ENCODE results near the gene PRPSAP2.

Gene PRPSAP2

DNA sequence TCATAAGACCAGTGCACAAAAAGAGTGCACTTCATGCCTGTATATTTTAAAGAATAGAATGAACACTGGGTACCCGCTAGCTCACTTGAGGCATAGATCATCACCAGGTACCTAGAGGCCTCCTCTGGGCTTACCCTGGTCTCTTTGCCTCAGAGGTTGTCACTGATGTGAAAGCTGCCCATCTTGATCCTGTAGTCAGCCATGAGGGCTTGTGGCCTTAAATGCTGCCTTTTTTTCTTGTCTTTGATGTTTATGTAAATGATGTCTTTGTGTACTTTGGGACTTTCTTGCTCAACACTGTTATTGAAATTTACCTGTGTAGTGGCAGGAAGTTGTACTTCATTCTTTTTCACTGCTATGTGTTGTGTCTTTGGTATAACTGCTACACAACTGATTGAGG lies 67.3 kb downstream of the PRPSAP2 start:
- Histone ChIP-seq H3K4me3 (ENCODE audit: low read length) (no peak overlapping the region), H2AFZ (ENCODE audit: low read depth, low read length) (no peak overlapping the region), H3K9me3 (ENCODE audit: insufficient read depth, low read length) (no peaks in the 10 kb centered on the region), H3K27ac (ENCODE audit: low read length) (no peak overlapping the region; the same call in 1 of the 2 replicates), H4K20me1 (ENCODE audit: insufficient read depth, low read length) (no peaks in the 10 kb centered on the region), H3K4me2 (ENCODE audit: low read length) (no peak overlapping the region), H3K36me3 (replicated peaks; ENCODE audit: low read depth, low read length) (peaks cover 8% of the 10 kb centered on the region), H3K4me1 (ENCODE audit: low read length) (peaks cover 32% of the 10 kb centered on the region), H3K9ac (ENCODE audit: low read length) (no peak overlapping the region), H3K27me3 (ENCODE audit: low read depth, low read length) (no peaks in the 10 kb centered on the region), H3K79me2 (ENCODE audit: low read length) (peaks cover 24% of the 10 kb centered on the region)
- TF ChIP-seq EZH2phosphoT487 (IDR thresholded peaks at IDR 0.05; ENCODE audit: low read depth) = no peak
- TF ChIP-seq, protein P1, sequence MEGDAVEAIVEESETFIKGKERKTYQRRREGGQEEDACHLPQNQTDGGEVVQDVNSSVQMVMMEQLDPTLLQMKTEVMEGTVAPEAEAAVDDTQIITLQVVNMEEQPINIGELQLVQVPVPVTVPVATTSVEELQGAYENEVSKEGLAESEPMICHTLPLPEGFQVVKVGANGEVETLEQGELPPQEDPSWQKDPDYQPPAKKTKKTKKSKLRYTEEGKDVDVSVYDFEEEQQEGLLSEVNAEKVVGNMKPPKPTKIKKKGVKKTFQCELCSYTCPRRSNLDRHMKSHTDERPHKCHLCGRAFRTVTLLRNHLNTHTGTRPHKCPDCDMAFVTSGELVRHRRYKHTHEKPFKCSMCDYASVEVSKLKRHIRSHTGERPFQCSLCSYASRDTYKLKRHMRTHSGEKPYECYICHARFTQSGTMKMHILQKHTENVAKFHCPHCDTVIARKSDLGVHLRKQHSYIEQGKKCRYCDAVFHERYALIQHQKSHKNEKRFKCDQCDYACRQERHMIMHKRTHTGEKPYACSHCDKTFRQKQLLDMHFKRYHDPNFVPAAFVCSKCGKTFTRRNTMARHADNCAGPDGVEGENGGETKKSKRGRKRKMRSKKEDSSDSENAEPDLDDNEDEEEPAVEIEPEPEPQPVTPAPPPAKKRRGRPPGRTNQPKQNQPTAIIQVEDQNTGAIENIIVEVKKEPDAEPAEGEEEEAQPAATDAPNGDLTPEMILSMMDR (IDR thresholded peaks at IDR 0.05; ENCODE audit: low read depth, low read length) = no peak

DNA sequence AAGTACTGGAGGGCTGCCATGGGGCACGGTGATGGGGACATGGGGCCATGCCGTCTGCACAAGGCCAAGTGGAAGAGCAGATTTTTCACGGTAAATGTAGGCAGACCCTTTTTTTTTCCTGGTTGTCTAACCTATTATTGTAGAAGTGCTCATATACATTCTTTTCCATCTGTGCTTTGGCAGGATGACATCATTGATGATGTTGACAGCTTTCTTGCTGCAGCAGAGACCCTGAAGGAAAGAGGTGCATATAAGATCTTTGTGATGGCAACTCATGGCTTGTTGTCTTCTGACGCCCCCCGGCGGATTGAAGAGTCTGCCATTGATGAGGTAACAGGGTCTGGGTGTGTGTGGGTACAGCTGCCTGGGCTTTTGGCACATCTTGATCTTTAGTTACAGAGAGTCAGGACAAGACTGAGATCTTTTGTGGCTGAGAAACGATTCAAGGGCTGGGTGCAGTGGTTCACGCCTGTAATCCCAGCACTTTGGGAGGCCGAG lies 70.7 kb downstream of the PRPSAP2 start:
- H2AFZ ChIP-seq (ENCODE audit: low read depth, low read length) = no peak overlapping the region
- peaks cover 15% of the 10 kb centered on the region for H3K4me1 ChIP-seq (ENCODE audit: low read length)
- H3K9me3 ChIP-seq (ENCODE audit: insufficient read depth, low read length) = no peaks in the 10 kb centered on the region
- TF ChIP-seq, protein P1 (IDR thresholded peaks at IDR 0.05; ENCODE audit: low read depth, low read length) = no peak
- TF ChIP-seq EZH2phosphoT487 (IDR thresholded peaks at IDR 0.05; ENCODE audit: low read depth) = no peak
- no peaks in the 10 kb centered on the region for H3K27me3 ChIP-seq (ENCODE audit: low read depth, low read length)
- no peak overlapping the region for H3K27ac ChIP-seq (ENCODE audit: low read length)
- H3K9ac ChIP-seq (ENCODE audit: low read length) = no peak overlapping the region
- no peak overlapping the region for H3K4me2 ChIP-seq (ENCODE audit: low read length)
- H3K79me2 ChIP-seq (ENCODE audit: low read length) = peaks cover 18% of the 10 kb centered on the region
- peaks cover 8% of the 10 kb centered on the region for H3K36me3 ChIP-seq (replicated peaks; ENCODE audit: low read depth, low read length)
- H4K20me1 ChIP-seq (ENCODE audit: insufficient read depth, low read length) = no peaks in the 10 kb centered on the region
- no peak overlapping the region for H3K4me3 ChIP-seq (ENCODE audit: low read length)

DNA sequence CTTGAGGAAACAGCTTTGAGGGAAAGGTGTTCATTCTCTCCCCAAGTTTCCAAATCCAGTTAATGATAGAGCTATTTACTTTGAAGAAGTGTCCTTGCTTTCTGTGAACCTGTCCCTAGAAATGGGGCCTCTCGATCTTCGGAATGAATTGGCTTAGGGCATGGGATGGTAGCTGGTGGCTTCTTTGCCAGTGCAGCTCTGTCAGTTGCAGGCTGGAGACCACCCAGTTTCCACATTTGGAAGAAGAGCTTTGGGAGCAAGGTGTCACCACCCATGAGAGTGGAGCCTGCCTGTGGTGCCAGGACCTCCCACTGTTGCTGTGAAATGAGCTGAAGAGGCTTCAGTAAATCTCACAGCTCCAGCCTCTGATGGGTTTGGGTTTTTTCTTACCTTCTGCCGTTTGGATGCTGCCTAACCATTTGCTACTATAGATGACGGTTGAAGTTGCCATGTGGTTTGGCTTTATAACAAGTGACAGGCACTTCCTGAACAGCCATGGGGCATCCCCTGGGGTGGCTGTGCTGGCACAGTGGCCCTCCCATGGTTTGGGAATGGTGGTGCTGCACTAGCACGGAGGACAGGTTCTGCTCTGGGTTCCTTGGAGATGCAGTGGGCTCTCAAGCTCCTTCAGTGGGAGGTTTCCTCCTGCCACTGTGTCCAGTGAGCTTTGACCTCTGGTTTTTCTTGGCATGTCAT lies 74.6 kb downstream of the PRPSAP2 start:
- Histone ChIP-seq H2AFZ (ENCODE audit: low read depth, low read length) (no peak overlapping the region), H3K4me1 (ENCODE audit: low read length) (peaks cover 6% of the 10 kb centered on the region; the same call in 1 of the 2 replicates), H3K9me3 (ENCODE audit: insufficient read depth, low read length) (no peaks in the 10 kb centered on the region), H4K20me1 (ENCODE audit: insufficient read depth, low read length) (no peaks in the 10 kb centered on the region), H3K36me3 (replicated peaks; ENCODE audit: low read depth, low read length) (no peaks in the 10 kb centered on the region), H3K27me3 (ENCODE audit: low read depth, low read length) (no peaks in the 10 kb centered on the region), H3K9ac (ENCODE audit: low read length) (no peak overlapping the region), H3K79me2 (ENCODE audit: low read length) (no peaks in the 10 kb centered on the region), H3K27ac (ENCODE audit: low read length) (no peak overlapping the region), H3K4me2 (ENCODE audit: low read length) (no peak overlapping the region), H3K4me3 (ENCODE audit: low read length) (no peak overlapping the region)
- TF ChIP-seq, protein P1 (IDR thresholded peaks at IDR 0.05; ENCODE audit: low read depth, low read length) = no peak

DNA sequence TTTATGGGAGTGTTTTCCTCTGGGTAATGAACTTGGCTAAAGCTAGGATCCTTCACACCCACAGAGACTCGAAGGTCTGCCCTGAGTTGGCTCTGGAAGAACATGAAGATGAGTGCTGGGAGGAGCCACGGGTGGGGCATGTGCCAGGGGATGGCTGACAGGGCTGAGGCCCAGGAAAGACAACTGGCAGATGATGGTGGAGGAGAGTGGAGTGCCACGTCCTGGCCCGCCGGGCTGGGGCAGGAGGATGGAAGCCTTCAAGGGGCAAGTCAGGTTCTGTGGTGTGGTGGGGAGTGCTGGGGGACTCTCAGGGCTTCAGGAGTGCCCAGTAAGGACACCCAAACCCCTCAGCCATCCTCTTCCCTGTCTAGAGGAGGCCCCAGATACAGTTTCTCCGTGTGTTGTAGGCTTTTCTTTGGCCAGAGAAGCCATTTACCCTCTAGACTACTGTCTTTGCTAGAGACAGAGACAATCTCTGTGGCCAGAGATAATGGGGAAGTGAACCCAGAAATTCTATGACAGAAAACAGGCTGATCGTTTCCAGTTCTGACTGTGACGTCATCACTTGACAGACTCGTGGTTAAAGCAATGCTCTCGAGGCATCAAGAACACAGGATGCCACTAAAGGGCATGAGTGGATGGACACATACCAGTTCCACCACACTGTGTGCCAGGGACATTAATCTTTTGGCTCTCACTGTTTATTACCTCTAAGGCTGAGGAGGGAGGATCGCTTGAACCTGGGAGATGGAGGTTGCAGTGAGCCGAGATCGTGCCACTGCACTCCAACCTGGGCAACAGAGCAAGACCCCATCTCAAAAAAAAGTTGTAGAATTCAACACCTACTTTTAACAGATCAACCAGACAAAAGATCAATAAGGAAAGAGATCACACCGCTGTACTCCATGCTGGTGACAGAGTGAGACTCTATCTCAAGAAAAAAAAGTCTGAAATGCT lies 75.4 kb downstream of the PRPSAP2 start:
- TF ChIP-seq, protein P1 (IDR thresholded peaks at IDR 0.05; ENCODE audit: low read depth, low read length) = no peak
- TF ChIP-seq EZH2phosphoT487 (IDR thresholded peaks at IDR 0.05; ENCODE audit: low read depth) = no peak
- H3K36me3 ChIP-seq (replicated peaks; ENCODE audit: low read depth, low read length) = no peaks in the 10 kb centered on the region
- no peaks in the 10 kb centered on the region for H4K20me1 ChIP-seq (ENCODE audit: insufficient read depth, low read length)
- H3K4me2 ChIP-seq (ENCODE audit: low read length) = no peak overlapping the region
- no peak overlapping the region for H3K4me3 ChIP-seq (ENCODE audit: low read length)
- H3K27me3 ChIP-seq (ENCODE audit: low read depth, low read length) = no peaks in the 10 kb centered on the region
- no peak overlapping the region for H2AFZ ChIP-seq (ENCODE audit: low read depth, low read length)
- peaks cover 6% of the 10 kb centered on the region; the same call in 1 of the 2 replicates for H3K4me1 ChIP-seq (ENCODE audit: low read length)
- H3K9ac ChIP-seq (ENCODE audit: low read length) = no peak overlapping the region
- H3K9me3 ChIP-seq (ENCODE audit: insufficient read depth, low read length) = no peaks in the 10 kb centered on the region
- no peaks in the 10 kb centered on the region for H3K79me2 ChIP-seq (ENCODE audit: low read length)
- no peak overlapping the region for H3K27ac ChIP-seq (ENCODE audit: low read length)

All from OCI-LY3 (cell line).